Measurements from ENCODE around the gene PIGA.
"Not testable (repeated sequence)": the region's sequence is repeated elsewhere in the genome, so short reads cannot be mapped to it uniquely, and the experiment has no call there.

PIGA gene

GRCh38 chrX:15321447-15321846 is 13.9 kb downstream of the PIGA start:
- no peak for DNase-seq (ENCODE audit: low read depth in 2 of 2)

DNA sequence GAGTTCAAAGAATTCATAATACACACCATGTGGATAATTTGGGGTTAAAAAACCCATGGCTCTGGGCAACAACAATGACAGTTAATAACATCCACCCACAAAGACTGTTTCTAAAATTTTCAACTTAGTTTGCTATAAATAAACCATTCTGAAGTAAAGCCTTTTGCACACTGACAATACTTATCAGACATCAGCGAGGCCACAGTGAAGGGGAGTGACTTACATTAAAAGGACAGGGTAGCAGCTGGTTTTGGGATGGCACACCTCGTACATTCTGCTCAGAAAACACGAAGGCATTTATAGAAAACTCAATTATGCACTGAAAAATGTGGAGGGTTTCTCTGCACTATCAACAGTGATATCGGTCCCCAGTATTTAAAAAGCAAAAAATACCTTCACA is 15.0 kb downstream of the PIGA start:
- DNase-seq (ENCODE audit: low read depth in 2 of 2): no peak

DNA sequence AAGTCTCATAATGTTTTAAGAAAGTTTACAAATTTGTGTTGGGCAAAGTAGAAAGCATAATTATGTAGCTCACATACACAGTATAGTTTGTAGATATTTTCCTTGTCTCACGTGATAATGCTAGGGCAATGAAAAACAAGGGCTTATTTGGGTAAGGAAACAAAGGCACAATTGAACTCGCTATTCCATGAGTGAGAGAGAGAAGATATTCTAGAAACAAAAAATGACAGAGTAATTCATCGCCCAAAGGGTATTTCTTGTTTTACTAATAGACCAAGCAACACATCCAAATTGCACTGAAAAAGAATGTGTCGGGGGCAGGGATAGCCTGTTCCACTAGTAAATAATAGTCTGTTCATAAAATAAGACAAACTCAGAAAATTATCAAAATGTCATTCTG is 16.2 kb downstream of the PIGA start:
- no peak for DNase-seq (ENCODE audit: low read depth in 2 of 2)

GRCh38 chrX:15315509-15315908 is 19.8 kb downstream of the PIGA start, which contains the start of gene ASB11:
TSS of gene ASB11 (minus strand) at chrX:15315640. CDS start at chrX:15315605, 35 bp downstream.
- DNase-seq (ENCODE audit: low read depth in 2 of 2): no peak

GRCh38 chrX:15314472-15314871 is 20.9 kb downstream of the PIGA start:
- no peak for DNase-seq (ENCODE audit: low read depth in 2 of 2)

DNA sequence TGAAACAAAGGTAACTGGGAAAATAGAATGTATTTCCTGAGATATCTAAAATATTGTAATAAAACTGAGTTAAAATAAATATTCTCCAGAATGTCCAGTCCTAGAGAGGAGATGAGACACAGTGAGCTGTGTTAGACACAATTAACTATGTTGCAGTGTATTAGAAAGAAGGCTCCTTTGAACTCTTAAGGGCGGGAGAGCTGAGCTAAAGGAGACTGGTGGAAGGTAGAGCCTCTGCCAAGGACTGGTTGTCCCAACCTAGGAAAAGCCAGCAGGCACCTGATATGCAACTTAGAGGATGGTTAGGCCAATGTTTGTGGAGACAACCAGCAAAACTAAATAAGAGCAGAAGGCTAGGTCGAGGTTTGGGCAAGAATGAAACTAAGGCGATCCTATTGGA is 24.2 kb downstream of the PIGA start:
- no peak for DNase-seq (ENCODE audit: low read depth in 2 of 2)

DNA sequence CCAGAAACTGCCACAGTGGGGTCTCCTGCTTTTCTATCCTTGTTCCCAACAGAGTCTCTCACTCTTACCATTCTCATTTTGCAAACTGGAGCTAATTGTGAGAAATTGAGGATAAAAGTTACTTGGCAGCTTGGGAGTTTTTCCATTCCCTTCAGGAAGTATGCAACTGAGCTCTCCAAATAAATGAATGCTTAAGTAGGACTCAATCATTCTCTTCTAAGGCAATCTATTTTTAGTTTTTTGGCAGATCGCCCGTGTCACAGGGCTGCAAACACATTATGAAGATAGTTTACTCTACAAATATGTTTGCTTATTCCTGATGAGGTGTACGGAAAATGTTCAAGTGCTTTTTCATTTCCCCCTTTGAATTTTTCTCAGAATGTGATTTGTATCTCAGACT is 25.2 kb downstream of the PIGA start:
- no peak for DNase-seq (ENCODE audit: low read depth in 2 of 2)

- DNase-seq (ENCODE audit: low read depth in 2 of 2): not testable (repeated sequence)
These were observed 29.4 kb downstream of the PIGA start for GRCh38 chrX:15305899-15306298.

- DNase-seq (ENCODE audit: low read depth in 2 of 2): peak in 1 of 2 donors; percentile 0
These were observed 33.4 kb downstream of the PIGA start for GRCh38 chrX:15301924-15302323.

DNA sequence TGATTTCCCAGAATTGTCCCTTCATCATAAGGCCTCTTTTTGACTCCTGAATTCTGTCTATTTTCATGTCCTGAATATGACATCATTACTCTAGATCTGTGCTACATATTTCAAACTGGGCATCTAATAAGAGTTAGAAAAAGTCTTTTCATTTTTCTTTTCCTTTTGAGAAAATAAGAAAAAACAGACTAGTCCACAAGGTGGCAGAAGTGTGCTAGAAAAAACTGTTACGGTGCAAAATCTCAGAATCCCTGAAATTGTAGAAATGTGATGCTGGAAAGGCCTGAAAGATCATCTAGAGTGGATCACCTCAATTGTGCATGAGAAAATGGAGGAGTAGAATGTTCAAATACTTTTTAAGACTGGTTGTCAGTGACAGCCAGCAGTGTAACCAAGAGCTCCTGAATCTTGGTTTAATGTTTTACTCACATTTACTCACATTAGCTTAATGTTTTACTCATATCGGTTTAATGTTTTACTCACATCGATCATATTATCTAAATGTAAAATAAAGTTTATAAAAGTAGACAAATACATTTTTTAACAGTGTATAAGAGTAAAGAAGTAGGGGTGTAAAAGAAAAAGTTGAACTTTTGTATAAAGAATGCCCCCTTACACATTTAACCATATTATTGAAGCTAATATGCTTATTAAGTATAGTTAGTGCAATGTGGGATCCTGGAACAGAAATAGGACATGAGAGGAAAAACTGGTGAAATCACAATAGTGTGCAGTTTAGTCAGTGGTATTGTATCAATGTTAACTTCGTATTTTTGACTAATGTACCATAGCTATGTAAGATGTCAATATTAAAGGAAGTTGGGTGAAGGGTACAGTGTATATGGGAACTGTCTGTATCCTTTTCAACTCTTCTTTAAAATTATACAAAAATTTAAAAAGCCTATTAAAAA is 35.1 kb downstream of the PIGA start:
- DNase-seq (ENCODE audit: low read depth in 2 of 2): no peak

GRCh38 chrX:15298780-15299179 is 36.5 kb downstream of the PIGA start:
- no peak for DNase-seq (ENCODE audit: low read depth in 2 of 2)

DNA sequence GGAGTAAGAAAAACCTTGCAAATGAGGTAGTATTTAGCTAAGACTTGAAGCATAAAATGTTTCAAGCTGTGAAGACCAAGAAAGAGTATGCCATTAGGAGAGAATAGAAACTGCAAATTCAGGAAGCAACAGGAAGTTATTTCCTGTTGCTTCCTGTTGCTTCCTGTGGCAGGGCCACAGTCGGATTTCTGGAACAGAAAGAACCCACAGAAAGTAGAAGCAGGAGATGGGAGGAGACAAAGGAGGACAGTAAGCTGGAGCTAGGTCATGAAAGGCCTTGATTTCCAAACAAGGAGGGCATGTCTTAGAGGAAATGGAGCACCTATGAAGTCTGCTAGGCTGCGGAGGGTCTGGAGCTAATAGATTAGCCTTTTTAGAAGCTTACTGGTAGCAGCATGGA is 37.1 kb downstream of the PIGA start:
- DNase-seq (ENCODE audit: low read depth in 2 of 2): no peak

DNA sequence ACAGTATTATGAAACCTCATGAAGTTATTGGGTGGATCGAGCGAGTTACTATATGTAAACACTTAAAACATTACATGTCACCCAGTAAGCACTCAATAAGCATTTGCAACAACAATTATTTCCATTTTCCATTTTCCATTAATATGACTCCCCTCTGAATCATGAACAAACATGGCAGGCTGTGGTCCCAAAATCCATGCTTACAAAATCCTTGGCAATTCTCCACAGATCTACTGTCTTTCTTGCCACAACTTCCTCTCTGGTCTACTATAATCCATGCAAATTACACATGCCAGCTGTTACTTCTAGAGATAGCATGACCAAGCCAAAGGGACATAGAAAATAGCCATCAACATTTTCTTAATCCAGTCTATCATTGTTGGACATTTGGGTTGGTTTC is 41.9 kb downstream of the PIGA start:
- no peak for DNase-seq (ENCODE audit: low read depth in 2 of 2)

GRCh38 chrX:15292861-15293260 is 42.5 kb downstream of the PIGA start:
- DNase-seq (ENCODE audit: low read depth in 2 of 2): no peak

DNA sequence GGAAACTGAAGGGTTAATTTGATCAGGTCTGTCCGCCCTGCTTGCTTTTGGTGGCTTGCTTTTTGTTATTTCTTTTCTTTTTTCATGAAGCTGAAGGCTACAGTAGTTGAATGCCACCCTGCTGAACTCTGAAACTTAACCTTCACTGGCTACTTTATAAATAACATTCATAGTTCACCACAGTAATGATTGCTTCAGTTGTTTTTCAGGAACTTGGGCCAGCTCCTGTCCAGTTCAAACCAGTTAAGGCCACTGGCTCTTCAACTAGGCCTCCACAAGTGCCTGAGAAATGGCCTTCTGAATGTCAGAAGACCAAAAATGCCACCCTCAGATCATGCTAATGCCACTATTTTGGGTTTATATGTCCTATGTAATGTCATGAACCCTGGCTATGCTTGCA is 57.7 kb downstream of the PIGA start:
- no peak for DNase-seq (ENCODE audit: low read depth in 2 of 2)

- DNase-seq (ENCODE audit: low read depth in 2 of 2): no peak
These were observed 60.4 kb downstream of the PIGA start for GRCh38 chrX:15274946-15275345.

DNA sequence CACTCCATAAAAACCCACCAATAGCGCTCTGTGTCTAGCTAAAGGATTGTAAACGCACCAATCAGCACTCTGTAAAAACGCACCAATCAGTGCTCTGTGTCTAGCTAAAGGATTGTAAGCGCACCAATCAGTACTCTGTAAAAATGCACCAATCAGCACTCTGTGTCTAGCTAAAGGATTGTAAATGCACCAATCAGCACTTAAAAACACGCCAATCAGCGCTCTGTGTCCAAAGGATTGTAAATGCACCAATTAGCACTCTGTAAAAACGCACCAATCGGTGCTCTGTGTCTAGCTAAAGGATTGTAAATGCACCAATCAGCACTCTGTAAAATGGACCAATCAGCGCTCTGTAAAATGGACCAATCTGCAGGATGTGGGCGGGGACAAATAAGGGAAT is 62.0 kb downstream of the PIGA start:
- not testable (repeated sequence) for DNase-seq (ENCODE audit: low read depth in 2 of 2)

DNA sequence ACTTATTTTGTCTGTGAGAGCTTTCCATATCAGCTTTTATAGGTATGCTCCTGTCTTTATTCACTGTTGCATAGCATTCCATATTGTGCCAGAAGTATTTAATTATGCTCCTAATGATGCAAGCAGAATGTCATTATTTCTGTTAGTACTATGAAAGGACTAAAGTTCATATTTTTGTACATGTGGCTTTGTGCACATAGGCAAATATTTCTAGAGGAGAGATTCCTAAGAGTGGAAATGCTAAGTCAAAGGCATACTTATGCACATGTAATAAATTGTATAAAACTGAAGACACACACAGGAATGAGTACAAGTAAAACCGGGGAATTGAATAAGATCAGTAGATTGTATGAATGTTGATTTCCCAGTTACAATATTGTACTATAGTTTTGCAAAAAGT is 63.6 kb downstream of the PIGA start:
- no peak for DNase-seq (ENCODE audit: low read depth in 2 of 2)

DNA sequence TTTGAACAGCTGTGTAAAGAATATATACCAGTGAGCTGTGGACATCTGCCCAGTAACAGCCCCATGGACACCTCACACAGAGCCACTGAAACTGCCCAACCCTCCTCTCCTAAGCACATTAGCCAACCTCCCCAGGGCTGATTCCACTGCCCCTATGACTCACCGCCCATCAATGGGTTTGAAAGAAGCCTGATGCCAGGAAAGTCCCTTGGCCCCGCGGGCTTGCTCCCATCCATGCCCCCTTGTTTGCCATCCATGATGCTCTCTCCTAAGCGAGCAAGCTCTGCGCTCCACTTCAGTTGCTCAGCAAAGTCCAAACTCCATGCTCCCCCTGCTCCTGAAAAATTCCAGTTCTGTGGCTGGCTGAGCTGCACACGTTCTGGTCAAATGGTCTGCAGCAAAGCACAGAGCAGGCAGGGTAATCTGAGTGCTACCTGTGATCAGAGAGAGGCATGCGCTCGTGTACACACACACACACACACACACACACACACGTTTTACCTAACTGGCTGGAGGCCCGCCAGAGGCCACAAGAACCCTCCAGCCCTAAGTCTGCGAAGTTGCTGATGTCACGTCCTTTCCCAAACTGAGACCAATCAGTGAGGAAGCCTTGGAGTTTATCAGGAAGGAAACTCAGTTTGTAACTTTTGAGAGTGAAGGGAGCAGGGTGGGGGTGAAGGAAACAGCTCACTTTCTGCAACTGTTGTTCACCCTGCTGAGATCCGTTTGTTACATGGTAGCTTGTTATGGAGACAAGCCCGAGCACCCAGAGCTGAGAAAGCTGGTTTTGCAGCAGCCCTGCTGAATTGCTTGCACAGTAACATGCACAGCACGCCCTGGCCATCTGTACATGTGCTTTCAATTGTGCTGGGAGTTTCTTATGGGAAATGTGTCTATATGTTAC is 65.5 kb downstream of the PIGA start, which contains the start of gene ASB9:
Gene ASB9, minus strand, starts transcription at position 466 of the 904 bp plus-strand sequence. Its CDS starts 209 bp downstream, at position 257.
- no peak for DNase-seq (ENCODE audit: low read depth in 2 of 2)
